Endodermal cell (in vitro differentiated cells): ENCODE measurements around the gene DCAF4. TPM values are rescaled to one million over a fixed set of nuclear protein-coding genes. Genes with fewer than 3 reads are reported as not detected.
A peak's percentile ranks its signal among the peaks of the same experiment; 100 is the strongest.

Experiments
- DNase-seq: peaks from one replicate; pipeline ENCODE4 v3.0.0-alpha.2; 2017
- H3K27ac ChIP-seq: 2 replicates; pipeline ENCODE4 v1.5.1; 2013; ENCODE audit warnings: mild to moderate bottlenecking, low read depth, low read length, moderate library complexity
- H3K27me3 ChIP-seq: 2 replicates; pipeline ENCODE4 v1.6.1; 2013; ENCODE audit warnings: mild to moderate bottlenecking, low read length, moderate library complexity; ENCODE audit not compliant: insufficient read depth, control insufficient read depth, poor library complexity, severe bottlenecking
- H3K36me3 ChIP-seq: 2 replicates; pipeline ENCODE4 v1.7.0; 2013; ENCODE audit warnings: mild to moderate bottlenecking, low read length, moderate library complexity; ENCODE audit not compliant: control insufficient read depth, insufficient read depth
- H3K4me1 ChIP-seq: one replicate; pipeline ENCODE4 v1.7.0; 2013; ENCODE audit warnings: low read length; ENCODE audit not compliant: control insufficient read depth, insufficient read depth
- H3K4me3 ChIP-seq: 2 replicates; pipeline ENCODE4 v1.5.1; 2013; ENCODE audit warnings: mild to moderate bottlenecking, low read length, moderate library complexity
- H3K9ac ChIP-seq: 2 replicates; pipeline ENCODE4 v1.6.1; 2013; ENCODE audit warnings: mild to moderate bottlenecking, low read length, moderate library complexity; ENCODE audit not compliant: poor library complexity, severe bottlenecking; ENCODE audit errors: extremely low read depth
- H3K9me3 ChIP-seq: 2 replicates; pipeline ENCODE4 v1.6.1; 2013; ENCODE audit warnings: mild to moderate bottlenecking, low read length, moderate library complexity; ENCODE audit not compliant: control insufficient read depth
- H3K27ac Mint-ChIP-seq: 2 replicates; pipeline ENCODE4 v1.8.0; 2020; ENCODE audit warnings: mixed read lengths
- H3K27me3 Mint-ChIP-seq: 2 replicates; pipeline ENCODE4 v1.8.0; 2021; ENCODE audit warnings: mild to moderate bottlenecking, mixed read lengths; ENCODE audit not compliant: insufficient read depth
- H3K36me3 Mint-ChIP-seq: 2 replicates; pipeline ENCODE4 v1.8.0; 2020; ENCODE audit warnings: low read depth, mixed read lengths
- H3K4me1 Mint-ChIP-seq: 2 replicates; pipeline ENCODE4 v1.8.0; 2020; ENCODE audit warnings: mixed read lengths
- H3K4me3 Mint-ChIP-seq: 2 replicates; pipeline ENCODE4 v1.8.0; 2020; ENCODE audit warnings: mild to moderate bottlenecking, moderate library complexity, mixed read lengths
- H3K9me3 Mint-ChIP-seq: 2 replicates; pipeline ENCODE4 v1.8.0; 2020; ENCODE audit warnings: mild to moderate bottlenecking, mixed read lengths
- WGBS, 2 experiments: methylation state at CpG; one replicate each; pipeline versions ENCODE4 v1.1.5 to v1.1.7; 2013; ENCODE audit warnings: missing lambda C conversion rate in 2 of 2, mixed read lengths in 1 of 2; ENCODE audit not compliant: insufficient coverage in 1 of 2, insufficient read length in 1 of 2; 5-methylcytosine and 5-hydroxymethylcytosine counted together
- total RNA-seq, 2 donors: library from RNA; stranded (reverse); fragmentation: NEBNext Ultra II Directional in 1 of 2; extraction: Animal tissue kit (Norgen Biotek cat#: 25700) in 1 of 2; gene quantifications; 2 replicates in 1 of 2; 3 replicates in 1 of 2; pipeline ENCODE4 v1.2.1, GENCODE V29; 2021
- TF ChIP-seq, protein P1 (sequence below): fragments of 200-600 bp; sonication (generic); conservative IDR thresholded peaks from 2 replicates; pipeline ENCODE4 v1.5.0; 2021; ENCODE audit warnings: antibody characterized with exemption, mild to moderate bottlenecking

The DCAF4 gene
- total RNA-seq, 2 donors from 2014 or later: 16.4 to 17.7 TPM

DNA sequence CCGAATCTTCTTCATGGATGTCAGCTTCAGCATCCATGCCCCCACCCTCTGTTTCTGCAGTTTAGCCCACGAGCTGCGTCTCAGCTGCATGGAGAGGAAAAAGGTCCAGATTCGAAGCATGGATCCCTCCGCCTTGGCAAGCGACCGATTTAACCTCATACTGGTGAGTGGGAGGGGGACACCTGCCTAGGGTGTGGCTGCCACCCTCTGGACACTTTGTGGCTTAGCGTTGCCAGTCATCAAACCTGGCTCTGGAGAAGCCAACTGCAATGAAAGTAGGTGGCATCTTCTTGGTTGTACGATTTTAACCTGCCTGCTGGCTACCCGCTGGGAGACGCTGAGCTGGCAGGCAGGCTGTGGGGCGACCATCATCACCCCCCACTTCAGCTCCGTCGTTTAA, 16.7 kb downstream of the DCAF4 start:
- no peaks in the 10 kb centered on the region for H3K27me3 Mint-ChIP-seq
- H3K4me3 ChIP-seq: no peak overlapping the region
- H3K27ac ChIP-seq: no peak overlapping the region
- H3K9ac ChIP-seq: no peak overlapping the region
- H3K4me1 ChIP-seq: no peaks in the 10 kb centered on the region
- no peak for DNase-seq
- H3K36me3 Mint-ChIP-seq: peaks cover 55% of the 10 kb centered on the region
- no peak overlapping the region for H3K27ac Mint-ChIP-seq
- 92 to 94% methylated on average over 9 to 14 of the region's 14 CpGs for WGBS, 2 experiments
- peaks cover 38% of the 10 kb centered on the region for H3K36me3 ChIP-seq
- no peaks in the 10 kb centered on the region for H3K4me1 Mint-ChIP-seq
- no peaks in the 10 kb centered on the region for H3K27me3 ChIP-seq
- TF ChIP-seq, protein P1, sequence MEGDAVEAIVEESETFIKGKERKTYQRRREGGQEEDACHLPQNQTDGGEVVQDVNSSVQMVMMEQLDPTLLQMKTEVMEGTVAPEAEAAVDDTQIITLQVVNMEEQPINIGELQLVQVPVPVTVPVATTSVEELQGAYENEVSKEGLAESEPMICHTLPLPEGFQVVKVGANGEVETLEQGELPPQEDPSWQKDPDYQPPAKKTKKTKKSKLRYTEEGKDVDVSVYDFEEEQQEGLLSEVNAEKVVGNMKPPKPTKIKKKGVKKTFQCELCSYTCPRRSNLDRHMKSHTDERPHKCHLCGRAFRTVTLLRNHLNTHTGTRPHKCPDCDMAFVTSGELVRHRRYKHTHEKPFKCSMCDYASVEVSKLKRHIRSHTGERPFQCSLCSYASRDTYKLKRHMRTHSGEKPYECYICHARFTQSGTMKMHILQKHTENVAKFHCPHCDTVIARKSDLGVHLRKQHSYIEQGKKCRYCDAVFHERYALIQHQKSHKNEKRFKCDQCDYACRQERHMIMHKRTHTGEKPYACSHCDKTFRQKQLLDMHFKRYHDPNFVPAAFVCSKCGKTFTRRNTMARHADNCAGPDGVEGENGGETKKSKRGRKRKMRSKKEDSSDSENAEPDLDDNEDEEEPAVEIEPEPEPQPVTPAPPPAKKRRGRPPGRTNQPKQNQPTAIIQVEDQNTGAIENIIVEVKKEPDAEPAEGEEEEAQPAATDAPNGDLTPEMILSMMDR: peak; percentile 47
- no peaks in the 10 kb centered on the region for H3K9me3 ChIP-seq
- no peaks in the 10 kb centered on the region for H3K9me3 Mint-ChIP-seq
- H3K4me3 Mint-ChIP-seq: no peak overlapping the region

DNA sequence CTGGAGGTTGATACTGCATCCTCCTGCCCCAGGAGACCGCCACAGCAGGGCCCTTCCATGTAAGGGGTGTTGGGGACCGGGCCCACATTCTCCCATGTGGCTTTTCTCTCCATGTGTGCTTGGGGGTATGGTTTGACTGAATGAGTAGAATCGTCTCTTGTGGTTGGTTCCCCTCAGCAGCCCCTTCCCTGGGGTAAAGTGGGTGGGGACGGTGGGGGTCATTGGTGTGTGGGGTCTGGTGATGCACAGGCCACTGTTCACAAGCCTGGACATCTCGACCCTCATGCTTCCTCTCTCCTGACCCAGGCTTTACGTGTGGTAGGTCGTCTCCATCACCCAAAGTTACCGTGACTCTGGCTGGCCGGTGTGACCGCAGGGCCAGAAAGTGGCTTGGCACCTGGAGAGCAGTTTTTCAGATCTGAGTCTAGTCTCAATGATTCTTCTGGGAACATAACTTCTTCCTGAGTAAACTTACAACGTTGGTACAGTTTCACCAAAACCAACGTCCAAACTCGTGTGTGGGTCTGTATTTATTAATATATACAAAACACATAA, 17.7 kb downstream of the DCAF4 start:
- no peak overlapping the region for H3K9ac ChIP-seq
- Mint-ChIP-seq H3K27me3 (no peaks in the 10 kb centered on the region), H3K36me3 (peaks cover 51% of the 10 kb centered on the region), H3K4me1 (no peaks in the 10 kb centered on the region), H3K4me3 (no peak overlapping the region), H3K9me3 (no peaks in the 10 kb centered on the region), H3K27ac (no peak overlapping the region)
- no peak overlapping the region for H3K4me3 ChIP-seq
- no peaks in the 10 kb centered on the region for H3K9me3 ChIP-seq
- WGBS, 2 experiments: 92 to 100% methylated on average over 6 to 11 of the region's 13 CpGs
- H3K27ac ChIP-seq: no peak overlapping the region
- TF ChIP-seq, protein P1: no peak
- H3K36me3 ChIP-seq: peaks cover 33% of the 10 kb centered on the region
- no peaks in the 10 kb centered on the region for H3K4me1 ChIP-seq
- DNase-seq: no peak
- H3K27me3 ChIP-seq: no peaks in the 10 kb centered on the region

DNA sequence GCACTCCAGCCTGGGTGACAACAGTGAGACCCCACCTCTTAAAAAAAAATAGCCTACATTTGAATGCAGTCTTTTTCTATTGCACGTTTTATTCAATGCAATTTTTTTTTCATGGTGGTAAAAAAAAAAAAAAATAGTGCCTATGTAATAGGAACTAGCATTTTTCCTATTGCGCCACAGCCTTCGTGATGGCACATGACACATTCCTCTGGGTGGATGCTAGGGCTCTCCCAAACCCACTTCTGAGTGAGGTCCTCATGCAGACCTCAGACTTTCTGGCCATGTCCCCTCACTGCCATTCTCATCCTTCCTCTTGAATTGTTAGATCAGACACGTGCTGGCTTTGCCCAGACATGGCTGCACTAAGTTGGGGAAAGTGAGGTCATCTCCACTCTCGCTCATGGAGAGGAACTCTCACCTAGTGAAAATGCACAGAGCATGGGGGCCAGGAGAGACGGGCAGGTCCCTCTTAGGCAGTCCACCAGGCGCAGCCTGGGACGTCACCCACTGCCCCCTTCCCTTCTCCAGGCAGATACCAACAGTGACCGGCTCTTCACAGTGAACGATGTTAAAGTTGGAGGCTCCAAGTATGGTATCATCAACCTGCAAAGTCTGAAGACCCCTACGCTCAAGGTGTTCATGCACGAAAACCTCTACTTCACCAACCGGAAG, 19.2 kb downstream of the DCAF4 start:
- Mint-ChIP-seq H3K4me1 (no peaks in the 10 kb centered on the region), H3K27ac (no peak overlapping the region), H3K27me3 (no peaks in the 10 kb centered on the region), H3K4me3 (no peak overlapping the region), H3K9me3 (no peaks in the 10 kb centered on the region), H3K36me3 (peaks cover 44% of the 10 kb centered on the region)
- WGBS, 2 experiments: 95 to 100% methylated on average over 4 to 13 of the region's 13 CpGs
- Histone ChIP-seq H3K4me3 (no peak overlapping the region), H3K27ac (no peak overlapping the region), H3K4me1 (no peaks in the 10 kb centered on the region), H3K9me3 (no peaks in the 10 kb centered on the region), H3K36me3 (peaks cover 34% of the 10 kb centered on the region), H3K27me3 (no peaks in the 10 kb centered on the region), H3K9ac (no peak overlapping the region)
- no peak for DNase-seq
- TF ChIP-seq, protein P1: no peak
